Stimulated activated CD4-positive, alpha-beta T cell treated with anti-CD3 and anti-CD28 coated beads, Interleukin-1b, Interleukin-23, amount 100 ng/mL, for 1 hour (primary cell): ENCODE data around the gene ZNF445.
"Not testable (repeated sequence)": the region's sequence is repeated elsewhere in the genome, so short reads cannot be mapped to it uniquely, and the experiment has no call there.

Experiments
- DNase-seq, 2 donors: peaks; one replicate each; pipeline ENCODE4 v3.0.0-alpha.2; 2020; ENCODE audit warnings: low read depth in 2 of 2

The ZNF445 gene

DNA sequence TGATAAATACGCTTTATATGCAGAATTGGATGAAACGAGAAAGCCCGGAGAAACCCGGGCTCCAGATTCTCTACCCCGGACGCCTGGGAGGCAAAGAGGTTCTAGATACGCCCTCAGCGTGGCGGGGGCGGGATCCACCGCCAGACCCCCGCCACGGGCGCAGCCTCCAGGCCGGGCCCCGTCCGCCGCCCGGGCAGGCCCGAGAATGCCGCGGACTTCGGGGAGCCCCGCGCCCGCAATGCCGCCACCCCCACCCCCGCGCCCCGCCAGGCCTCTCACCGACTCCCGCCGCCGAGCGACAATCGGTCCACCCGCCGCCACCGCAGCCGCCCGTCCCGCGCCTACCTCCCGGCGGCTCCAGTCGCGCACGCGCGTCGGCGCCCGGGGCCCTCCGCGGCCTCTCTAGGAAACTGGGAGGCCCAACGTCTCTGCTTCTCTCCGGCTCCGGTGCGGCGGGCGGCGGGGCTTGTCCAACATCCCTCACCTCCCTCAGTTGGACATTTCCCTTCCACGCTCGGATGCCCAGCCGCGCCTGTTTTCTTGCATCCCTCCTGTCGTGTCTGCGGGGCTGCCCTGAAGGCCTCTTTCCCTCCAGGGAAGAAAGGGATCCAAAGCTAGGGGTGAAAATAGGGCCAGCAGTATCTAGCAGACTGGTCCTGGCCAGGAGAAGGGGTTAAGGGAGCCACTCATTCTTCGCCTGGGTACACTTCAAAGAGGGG lies at the start of gene ZNF445:
ZNF445 (minus strand) TSS at position 359 of the 719 bp plus-strand sequence. CDS start 22,121 bp downstream, outside the sequence.
- peak; percentile 37 to 48 for DNase-seq

DNA sequence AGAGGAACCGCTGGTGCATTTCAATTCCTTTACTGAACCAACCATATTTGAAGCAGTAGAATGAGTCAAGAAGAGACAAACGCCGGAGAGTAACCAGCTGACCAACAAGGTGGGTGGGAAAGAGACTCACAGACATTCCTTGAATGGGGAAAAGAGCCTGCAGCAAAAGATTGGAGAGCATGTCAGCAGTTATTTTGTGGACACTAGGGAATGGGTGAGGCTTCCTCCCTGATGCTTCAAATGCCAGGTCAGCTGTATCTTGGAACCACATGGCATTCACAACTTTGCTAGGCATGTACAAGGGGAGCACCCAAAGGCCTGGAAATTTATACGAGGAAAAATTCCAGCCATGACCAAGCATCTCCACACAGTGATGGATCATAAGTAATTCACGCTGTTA lies 47.6 kb upstream of the ZNF445 start:
- DNase-seq = no peak

DNA sequence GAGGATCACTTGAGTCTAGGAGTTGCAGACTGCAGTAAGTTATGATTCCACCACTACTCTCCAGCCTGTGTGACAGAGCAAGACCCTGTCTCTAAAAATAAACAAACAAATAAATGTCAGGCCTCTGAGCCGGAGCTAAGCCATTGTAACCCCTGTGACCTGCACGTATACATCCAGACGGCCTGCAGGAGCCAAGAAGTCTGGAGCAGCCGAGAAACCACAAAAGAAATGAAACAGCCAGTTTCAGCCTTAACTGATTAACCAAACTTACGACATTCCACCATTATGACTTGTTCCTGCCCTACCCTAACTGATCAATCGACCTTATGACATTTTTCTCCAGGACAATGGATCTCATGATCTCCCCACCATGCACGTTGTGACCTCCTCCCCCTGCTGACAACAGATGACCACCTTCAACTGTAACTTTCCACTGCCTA lies 45.0 kb upstream of the ZNF445 start:
- DNase-seq = no peak

DNA sequence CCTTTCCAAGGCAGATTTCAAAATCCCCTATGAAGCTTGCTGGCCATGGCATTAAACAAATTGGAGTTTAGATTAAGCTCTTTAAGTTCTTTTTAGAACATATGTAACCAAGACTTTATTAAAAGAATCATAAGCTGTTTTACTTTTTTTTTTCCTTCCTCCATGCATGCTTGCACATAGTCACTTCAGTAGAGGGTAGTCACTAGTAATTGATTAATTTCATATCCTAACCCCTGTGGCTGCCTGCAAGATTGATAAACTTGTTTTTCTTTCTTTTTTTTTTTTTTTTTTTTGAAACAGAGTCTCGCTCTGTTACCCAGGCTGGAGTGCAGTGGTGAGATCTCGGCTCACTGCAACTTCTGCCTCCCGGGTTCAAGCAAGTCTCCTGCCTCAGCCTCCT lies 44.3 kb upstream of the ZNF445 start:
- no peak for DNase-seq

DNA sequence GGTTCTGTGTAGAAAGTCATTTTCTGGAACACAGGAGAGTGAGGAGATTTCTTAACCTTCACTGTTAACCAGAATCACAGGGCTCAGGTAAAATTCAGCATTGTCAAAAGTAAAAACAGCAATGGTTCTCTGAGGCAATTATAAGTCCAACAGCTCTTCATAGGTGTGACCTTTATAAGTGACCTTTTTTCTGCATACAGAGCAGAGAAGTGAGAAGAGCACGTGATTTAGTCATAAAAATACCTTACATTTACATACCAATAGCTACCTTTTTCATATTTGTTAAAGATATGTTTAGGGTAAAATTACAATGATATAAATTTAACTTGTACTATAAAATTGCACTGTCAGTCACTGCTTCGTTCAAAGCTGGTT lies 41.3 kb upstream of the ZNF445 start:
- no peak for DNase-seq

DNA sequence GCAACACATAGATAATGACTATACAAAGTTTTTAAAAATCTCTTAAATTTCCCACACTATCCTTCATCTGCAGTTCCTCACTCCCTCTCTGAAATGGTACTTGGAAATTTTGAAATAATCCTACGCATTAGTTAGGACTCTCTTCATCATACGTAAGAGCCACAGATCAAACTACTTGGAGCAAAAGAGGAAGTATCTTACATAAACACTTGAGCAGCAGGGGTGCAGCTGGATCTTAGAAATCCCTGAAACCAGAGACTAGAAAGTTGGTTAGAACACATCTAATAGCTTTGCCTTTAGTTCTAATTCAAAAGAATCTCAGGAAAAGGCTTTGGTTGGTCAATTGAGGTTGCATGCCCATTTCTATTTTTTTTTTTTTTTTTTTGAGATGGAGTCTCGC lies 38.8 kb upstream of the ZNF445 start:
- no peak for DNase-seq

DNA sequence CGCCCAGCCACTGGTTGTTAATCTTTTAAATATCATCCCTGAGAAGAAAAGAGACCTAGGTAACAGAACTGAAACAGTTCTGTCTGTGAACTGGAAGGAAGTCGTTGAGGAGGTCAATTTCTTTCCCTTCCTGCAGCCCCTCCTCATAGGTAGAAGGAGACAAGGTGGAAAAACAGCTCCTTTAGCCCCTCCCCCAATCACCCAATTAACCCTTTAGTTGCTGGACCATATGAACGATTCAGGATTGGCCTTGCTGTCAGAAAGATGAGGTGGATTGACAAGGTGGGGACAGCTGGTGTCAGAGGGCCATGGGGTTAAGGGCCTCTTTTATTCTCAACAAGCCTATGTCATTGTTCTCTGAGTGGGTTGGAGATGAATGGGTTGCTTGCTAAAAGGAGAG lies 36.0 kb upstream of the ZNF445 start:
- no peak for DNase-seq

DNA sequence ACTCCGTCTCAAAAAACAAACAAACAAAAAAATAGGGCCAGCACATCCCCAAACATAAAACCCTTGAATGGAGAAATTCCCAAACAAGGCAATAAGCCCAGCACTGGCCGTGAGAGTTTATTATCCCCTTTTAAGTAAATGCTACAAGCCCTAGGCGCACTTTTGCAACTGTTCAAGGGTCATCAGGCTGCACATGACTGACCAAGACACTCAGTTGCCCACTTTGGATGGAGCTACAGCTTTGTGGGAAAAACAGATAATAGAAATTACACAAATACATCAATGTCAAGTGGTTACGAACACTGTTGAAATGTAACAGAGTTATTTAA lies 33.7 kb upstream of the ZNF445 start:
- no peak for DNase-seq

DNA sequence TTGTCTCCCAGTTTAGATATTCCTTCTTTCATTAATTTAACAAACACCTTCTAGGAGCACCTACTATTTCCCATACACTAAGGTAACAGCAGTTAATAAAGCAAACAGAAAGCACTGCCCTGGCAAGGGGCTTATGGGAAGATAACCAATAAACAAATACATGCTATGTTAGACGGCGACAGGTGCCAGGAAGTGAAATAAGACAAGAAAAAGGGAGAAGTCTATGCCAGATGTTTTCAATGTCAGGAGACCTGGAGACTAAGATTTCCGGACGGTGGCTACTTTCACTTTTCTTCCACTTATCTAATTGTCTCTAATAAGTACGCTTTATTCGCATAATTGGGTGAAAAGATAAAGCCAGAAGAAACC lies 32.5 kb upstream of the ZNF445 start:
- DNase-seq = no peak

DNA sequence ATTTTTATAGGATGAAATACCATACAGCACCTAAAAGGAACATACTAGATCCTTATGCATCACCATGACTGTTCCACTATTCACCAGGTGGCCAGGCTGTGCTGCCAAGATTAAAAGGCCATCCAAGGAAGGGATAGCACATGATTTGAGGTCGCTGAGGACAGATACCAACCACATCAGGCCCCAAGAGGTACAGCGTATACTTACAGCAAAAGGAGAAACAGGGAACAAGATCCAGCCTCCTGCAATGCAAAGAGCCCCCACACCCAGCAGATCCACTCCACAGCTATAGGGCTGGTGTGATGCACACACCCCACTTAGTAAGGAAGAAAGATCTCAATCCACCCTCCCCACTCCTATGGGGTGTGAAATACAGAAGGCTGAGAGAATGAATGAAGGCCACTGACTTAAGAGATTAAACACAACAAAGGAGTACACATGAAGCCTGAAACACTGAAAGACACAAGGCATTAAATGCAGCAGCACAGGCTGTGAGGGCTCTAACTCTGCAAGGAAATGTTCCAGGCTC lies 32.0 kb upstream of the ZNF445 start:
- DNase-seq = no peak

DNA sequence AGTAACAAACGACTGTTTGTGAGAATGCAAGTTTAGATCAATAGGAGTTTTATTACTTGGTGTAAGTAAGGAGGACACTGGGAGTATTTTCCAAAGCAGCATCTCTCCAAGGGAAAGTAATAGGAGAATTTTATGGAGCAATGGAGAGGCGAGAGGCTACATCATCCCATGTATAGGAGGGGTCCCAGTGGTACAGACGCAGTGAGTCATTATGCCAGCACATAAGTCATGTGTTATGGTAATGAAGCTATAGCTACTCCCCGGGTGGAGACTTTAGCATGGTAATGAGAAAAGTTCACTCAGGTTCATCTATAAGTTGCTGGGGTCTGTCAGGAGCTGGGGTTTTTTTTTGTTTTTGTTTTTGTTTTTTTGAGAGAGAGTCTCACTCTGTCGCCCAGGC lies 29.5 kb upstream of the ZNF445 start:
- no peak for DNase-seq

DNA sequence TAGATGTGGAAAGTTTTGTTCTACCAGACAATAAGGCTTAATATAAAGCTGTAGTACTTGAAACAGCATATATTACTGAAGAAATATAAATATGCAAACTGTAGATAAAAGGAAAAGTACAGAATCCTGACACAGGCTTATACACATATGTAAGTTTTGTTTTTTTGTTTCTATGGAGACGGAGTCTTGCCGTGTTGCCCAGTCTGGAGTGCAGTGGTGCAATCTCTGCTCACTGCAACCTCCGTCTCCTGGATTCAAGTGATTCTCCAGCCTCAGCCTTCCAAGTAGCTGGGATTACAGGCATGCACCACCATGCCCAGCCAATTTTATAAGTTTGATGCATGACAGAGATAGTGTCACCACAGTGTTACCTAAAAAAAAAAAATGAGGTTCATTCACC lies 29.1 kb upstream of the ZNF445 start:
- DNase-seq = no peak

DNA sequence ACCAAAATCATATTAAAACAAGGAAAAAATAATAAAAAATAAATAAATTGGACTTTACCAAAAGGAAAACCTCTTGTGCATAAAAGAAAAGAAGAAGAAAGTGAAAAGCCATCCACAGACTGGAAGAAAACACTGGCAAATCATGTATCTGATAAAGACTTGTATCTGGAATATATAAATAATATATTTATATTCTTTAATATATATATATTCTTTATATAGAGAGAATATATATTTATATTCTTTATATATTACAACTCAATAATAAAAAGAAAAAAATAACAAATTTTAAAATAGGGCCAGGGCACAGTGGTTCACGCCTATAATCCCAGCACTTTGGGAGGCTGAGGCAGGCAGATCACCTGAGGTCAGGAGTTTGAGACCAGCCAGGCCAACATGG lies 27.1 kb upstream of the ZNF445 start:
- DNase-seq = no peak

DNA sequence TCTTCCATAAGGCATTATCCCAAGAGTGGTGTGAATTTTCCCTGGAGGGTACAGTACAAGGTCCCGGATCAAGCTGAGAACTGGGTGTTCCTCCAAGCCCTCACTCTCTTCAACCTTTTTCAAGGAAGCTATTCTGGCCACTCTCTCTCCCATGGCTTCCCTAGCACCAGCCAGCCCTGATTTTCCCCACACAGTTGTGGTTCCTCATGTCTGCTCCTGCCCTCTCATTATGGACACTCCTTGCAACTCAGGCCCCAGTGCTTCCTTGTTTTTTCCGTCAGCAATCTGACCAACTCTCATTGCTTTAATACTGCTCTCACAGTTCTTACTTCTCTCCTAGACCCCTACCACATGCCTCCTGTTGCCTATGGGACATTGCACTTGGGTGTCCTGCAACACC lies 25.7 kb upstream of the ZNF445 start:
- DNase-seq = not testable (repeated sequence)

DNA sequence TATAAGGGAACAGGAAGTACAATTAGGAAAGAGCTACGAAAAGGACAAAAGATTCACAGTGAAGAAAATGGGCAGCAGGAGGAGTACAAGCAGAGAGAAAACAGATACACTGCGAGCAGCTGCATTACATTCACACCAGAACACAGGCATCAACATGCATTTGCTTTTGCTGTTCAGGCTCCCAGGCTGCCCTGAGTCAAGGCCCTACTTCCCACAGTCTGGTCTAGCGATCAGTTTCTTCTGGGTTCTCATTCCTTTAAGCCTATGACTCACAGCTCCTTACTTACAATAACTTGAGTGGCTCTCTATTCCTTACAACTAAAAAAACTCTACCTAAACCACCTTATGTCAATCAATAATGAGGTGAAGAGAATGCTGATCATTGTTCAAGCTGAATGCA lies 24.5 kb upstream of the ZNF445 start:
- no peak for DNase-seq

DNA sequence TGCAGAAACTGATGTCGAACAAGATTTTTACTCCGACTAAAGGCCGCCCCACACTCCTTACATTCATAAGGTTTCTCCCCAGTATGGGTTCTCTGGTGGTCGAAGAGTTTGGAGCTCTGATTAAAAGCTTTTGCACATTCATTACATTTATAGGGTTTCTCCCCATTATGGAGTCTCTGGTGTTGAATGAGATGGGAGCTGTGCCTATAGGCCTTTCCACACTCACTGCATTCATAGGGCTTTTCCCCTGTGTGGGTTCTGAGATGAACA lies 22.4 kb upstream of the ZNF445 start:
- not testable (repeated sequence) for DNase-seq

DNA sequence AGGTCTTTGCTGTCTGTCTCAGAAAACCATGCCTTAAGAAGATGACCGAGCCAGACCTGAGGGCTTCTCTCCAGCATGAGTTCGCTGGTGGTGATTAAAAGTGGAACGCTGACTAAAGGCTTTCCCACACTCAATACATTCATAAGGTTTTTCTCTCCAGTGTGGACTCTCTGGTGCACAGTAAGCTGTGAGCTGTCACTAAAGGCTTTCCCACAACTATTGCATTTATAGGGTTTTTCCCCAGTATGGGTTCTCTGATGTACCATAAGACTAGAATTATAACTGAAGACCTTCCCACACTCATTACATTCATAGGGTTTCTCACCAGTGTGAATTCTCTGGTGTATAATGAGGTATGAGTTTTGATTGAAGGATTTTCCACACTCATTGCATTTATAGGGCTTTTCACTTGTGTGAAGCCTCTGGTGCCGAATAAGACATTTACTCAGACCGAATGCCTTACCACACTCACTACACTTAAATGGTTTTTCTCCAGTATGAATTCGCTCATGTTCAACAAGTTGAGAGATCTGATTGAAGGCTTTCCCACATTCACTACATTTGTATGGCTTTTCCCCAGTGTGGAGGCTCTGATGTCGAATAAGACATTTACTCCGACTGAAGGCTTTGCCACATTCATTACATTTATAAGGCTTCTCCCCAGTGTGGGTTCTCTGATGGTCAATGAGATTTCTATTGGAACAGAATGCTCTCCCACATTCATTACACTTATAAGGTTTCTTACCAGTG lies 21.9 kb upstream of the ZNF445 start:
- DNase-seq = no peak

DNA sequence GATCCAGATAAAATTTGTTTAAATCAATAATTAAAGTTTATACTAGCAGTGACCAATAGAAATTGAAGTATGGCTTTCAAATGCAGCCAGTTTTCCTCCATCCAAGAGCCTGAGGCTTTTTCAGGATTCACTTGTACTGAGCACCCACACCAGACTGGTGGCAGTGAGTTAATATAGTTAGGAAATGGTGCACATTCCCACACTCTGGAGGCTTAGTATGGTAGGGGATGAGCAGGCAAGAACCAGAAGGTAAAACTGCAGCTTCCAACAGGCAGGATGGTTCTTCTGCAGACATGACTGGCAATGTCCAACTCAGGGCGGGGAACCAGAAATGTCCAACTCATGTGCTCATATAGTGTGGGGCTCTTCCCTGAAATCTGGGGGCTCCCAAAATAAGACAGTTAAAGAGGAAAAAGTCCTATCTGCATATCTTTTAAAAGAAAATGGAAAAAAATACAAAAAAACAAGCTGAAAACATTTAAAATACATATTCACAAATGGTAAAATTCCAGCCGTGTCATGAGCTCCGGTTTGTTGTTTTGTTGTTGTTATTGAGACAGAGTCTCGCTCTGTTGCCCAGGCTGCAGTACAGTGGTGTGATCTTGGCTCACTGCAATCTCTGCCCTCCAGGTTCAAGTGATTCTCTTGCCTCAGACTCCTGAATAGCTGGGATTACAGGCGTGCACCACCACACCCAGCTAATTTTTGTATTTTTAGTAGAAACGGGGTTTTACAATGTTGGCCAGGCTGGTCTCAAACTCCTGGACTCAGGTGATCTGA lies 18.4 kb upstream of the ZNF445 start:
- DNase-seq = no peak

DNA sequence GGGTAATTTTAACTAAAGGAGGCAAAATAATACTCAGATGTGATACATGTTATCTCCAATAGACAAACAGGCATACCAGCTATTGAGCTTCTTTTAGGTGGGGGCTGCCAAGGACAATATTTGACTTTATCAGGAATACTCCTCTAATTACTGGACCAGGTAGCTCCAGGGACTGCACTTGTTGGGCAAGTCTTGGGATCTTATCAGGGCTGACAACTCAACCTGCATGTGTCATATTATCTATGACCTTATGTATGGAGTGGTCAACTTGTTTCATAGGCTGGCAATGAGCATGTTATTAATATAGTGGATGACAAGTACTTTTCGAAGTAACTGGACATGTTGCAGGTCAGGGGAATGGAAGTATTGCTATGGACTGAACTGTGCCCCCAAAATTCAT lies 15.0 kb upstream of the ZNF445 start:
- DNase-seq = no peak

DNA sequence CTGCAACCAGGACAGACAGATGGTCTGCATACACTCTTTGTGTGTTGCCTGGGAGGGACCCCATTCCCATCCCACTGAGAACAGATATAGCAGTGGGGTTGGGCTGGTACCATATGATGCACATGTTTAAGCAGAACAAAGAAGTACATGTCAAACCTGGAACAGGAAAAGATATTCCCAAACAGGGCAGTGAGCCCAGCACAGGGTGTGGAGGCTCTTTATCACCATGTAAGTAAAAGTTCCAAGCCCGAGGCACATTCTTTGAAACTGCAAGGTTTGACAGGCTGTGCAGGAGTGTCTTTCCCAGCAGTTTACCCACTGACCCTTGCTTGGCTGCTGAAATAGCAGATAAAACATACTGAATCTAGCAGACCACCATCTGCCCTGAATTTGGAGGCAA lies 5.3 kb upstream of the ZNF445 start:
- DNase-seq = no peak

DNA sequence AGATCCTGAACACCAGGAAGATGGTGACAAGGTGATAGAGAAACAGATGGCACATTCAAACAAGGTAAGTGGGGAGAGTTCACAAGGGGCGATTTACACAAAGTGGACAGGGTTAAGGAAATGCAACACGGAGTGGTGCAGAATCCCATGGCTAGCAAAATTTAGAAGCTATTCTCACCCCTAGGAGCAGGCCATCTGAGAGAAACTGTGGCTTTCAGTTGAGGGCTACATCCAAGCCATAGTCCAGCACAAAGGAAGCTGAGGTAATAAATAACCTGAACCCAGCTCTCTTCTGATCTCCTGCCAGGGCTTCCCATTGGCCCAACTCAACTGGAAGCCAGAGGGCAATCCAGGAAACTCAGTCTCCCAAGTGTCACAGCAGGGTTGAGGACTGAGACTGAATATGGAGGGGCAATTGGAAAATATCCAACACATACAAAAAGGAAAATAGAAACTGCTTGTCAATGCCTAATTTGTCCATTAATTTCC lies 1.2 kb upstream of the ZNF445 start:
- no peak for DNase-seq

DNA sequence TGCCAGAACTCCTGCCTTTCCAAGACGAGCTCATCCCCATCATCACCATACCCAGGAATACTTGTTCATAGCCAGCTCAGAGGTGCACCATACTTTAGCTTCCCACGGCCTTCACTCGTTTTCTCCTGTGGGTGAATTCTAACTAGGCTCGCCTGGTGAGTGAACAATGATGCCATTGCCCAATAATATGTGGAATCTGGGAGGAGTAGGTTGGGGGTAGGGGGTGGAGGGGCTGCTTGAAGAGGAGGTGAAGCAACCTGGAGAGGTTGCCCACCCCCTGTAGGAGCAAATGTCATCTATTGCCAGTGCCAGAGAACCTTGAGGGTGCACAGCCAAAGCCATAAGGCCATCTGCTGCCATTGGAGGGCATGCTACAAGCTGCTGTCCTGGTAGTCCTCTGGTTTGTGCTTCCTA lies 592 bp upstream of the ZNF445 start:
- DNase-seq = no peak

DNA sequence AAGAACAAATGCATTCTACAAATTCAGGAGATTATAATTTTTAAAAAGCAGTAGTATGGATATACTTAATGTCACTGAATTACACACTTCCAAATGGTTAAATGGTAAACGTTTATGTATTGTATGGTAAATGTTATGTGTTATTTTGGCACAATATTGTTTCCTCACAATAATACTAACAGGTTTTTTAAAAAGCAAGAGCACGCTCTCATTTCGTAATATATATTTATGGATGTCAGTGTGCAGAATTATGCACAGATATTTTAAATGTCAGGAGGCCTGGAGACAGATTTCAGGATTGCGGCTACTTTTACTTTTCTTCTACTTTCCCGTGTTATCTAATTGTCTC lies 533 bp downstream of the ZNF445 start:
- no peak for DNase-seq
